Measurements from ENCODE around the gene DKK3.

- TF ChIP-seq CTCF (IDR thresholded peaks at IDR 0.05) (no peak), EZH2phosphoT487 (IDR thresholded peaks at IDR 0.05) (no peak), EZH2 (IDR thresholded peaks at IDR 0.05) (no peak)
Observed at GRCh38 chr11:12032968-12033367, 24.5 kb upstream of the DKK3 start.

Measured in neural progenitor cell (in vitro differentiated cells).